ENCODE data around the gene OAS1.
"Not testable (repeated sequence)": the region's sequence is repeated elsewhere in the genome, so short reads cannot be mapped to it uniquely, and the experiment has no call there.

Gene OAS1

GRCh38 chr12:112946236-112947000, 39.7 kb downstream of the OAS1 start:
- no peak for DNase-seq (ENCODE audit: extremely low spot score)
- ChIA-PET CTCF (no interaction called here), POLR2A (no interaction called here)
- TF ChIP-seq L3MBTL2 (conservative IDR thresholded peaks at IDR 0.05), result no peak
- no peak for TF ChIP-seq ELF4 (IDR thresholded peaks at IDR 0.05)
- no peak for TF ChIP-seq HDGF (IDR thresholded peaks at IDR 0.05; ENCODE audit: borderline replicate concordance)
- TF ChIP-seq FOXA1 (IDR thresholded peaks at IDR 0.05), result no peak
- no peak for TF ChIP-seq SUZ12 (IDR thresholded peaks at IDR 0.05)
- TF ChIP-seq FOXM1 (IDR thresholded peaks at IDR 0.05; ENCODE audit: borderline replicate concordance), result no peak
- TF ChIP-seq SP1 (IDR thresholded peaks at IDR 0.05), result no peak
- no peak for TF ChIP-seq ARNT (IDR thresholded peaks at IDR 0.05)
- no peak for TF ChIP-seq NFRKB (IDR thresholded peaks at IDR 0.05)
- no peak for TF ChIP-seq PKNOX1 (IDR thresholded peaks at IDR 0.05)
- no peak for TF ChIP-seq BHLHE40 (IDR thresholded peaks at IDR 0.05; ENCODE audit: borderline replicate concordance)

GRCh38 chr12:112947314-112947713, 40.6 kb downstream of the OAS1 start:
- CTCF ChIA-PET, result no interaction called here
- no peak for DNase-seq (ENCODE audit: extremely low spot score)
- POLR2A ChIA-PET, result no interaction called here
- TF ChIP-seq L3MBTL2 (conservative IDR thresholded peaks at IDR 0.05) (no peak), BHLHE40 (IDR thresholded peaks at IDR 0.05; ENCODE audit: borderline replicate concordance) (no peak), CTBP1 (IDR thresholded peaks at IDR 0.05; ENCODE audit: borderline replicate concordance) (no peak), ZNF384 (IDR thresholded peaks at IDR 0.05) (no peak), SP1 (IDR thresholded peaks at IDR 0.05) (no peak), FOXK2 (IDR thresholded peaks at IDR 0.05) (no peak), ARNT (IDR thresholded peaks at IDR 0.05) (no peak), SUZ12 (IDR thresholded peaks at IDR 0.05) (no peak), FOXA1 (IDR thresholded peaks at IDR 0.05) (no peak), FOXM1 (IDR thresholded peaks at IDR 0.05; ENCODE audit: borderline replicate concordance) (no peak), TARDBP (IDR thresholded peaks at IDR 0.05) (no peak), HDGF (IDR thresholded peaks at IDR 0.05; ENCODE audit: borderline replicate concordance) (no peak), PKNOX1 (IDR thresholded peaks at IDR 0.05) (no peak), LEF1 (IDR thresholded peaks at IDR 0.05; ENCODE audit: borderline replicate concordance) (no peak), NFRKB (IDR thresholded peaks at IDR 0.05) (no peak), ELF4 (IDR thresholded peaks at IDR 0.05) (no peak)

- no peak for DNase-seq (ENCODE audit: extremely low spot score)
- ChIA-PET CTCF (no interaction called here), POLR2A (no interaction called here)
- TF ChIP-seq SP1 (IDR thresholded peaks at IDR 0.05), result no peak
- TF ChIP-seq ELF4 (IDR thresholded peaks at IDR 0.05), result no peak
- no peak for TF ChIP-seq TARDBP (IDR thresholded peaks at IDR 0.05)
- TF ChIP-seq NFRKB (IDR thresholded peaks at IDR 0.05), result no peak
- no peak for TF ChIP-seq FOXM1 (IDR thresholded peaks at IDR 0.05; ENCODE audit: borderline replicate concordance)
- no peak for TF ChIP-seq HDGF (IDR thresholded peaks at IDR 0.05; ENCODE audit: borderline replicate concordance)
- no peak for TF ChIP-seq CTBP1 (IDR thresholded peaks at IDR 0.05; ENCODE audit: borderline replicate concordance)
- no peak for TF ChIP-seq ZNF384 (IDR thresholded peaks at IDR 0.05)
- TF ChIP-seq L3MBTL2 (conservative IDR thresholded peaks at IDR 0.05), result no peak
- TF ChIP-seq SUZ12 (IDR thresholded peaks at IDR 0.05), result no peak
- no peak for TF ChIP-seq PKNOX1 (IDR thresholded peaks at IDR 0.05)
- TF ChIP-seq FOXK2 (IDR thresholded peaks at IDR 0.05), result no peak
- TF ChIP-seq BHLHE40 (IDR thresholded peaks at IDR 0.05; ENCODE audit: borderline replicate concordance), result no peak
- TF ChIP-seq FOXA1 (IDR thresholded peaks at IDR 0.05), result no peak
- TF ChIP-seq LEF1 (IDR thresholded peaks at IDR 0.05; ENCODE audit: borderline replicate concordance), result no peak
- no peak for TF ChIP-seq ARNT (IDR thresholded peaks at IDR 0.05)
Observed at GRCh38 chr12:112947761-112948160, 41.0 kb downstream of the OAS1 start.

GRCh38 chr12:112948806-112949205, 42.0 kb downstream of the OAS1 start:
- CTCF ChIA-PET, result no interaction called here
- TF ChIP-seq ARNT (IDR thresholded peaks at IDR 0.05) (no peak), ELF4 (IDR thresholded peaks at IDR 0.05) (no peak), LEF1 (IDR thresholded peaks at IDR 0.05; ENCODE audit: borderline replicate concordance) (no peak), PKNOX1 (IDR thresholded peaks at IDR 0.05) (no peak), FOXA1 (IDR thresholded peaks at IDR 0.05) (no peak), L3MBTL2 (conservative IDR thresholded peaks at IDR 0.05) (no peak), FOXM1 (IDR thresholded peaks at IDR 0.05; ENCODE audit: borderline replicate concordance) (no peak), SP1 (IDR thresholded peaks at IDR 0.05) (no peak), FOXK2 (IDR thresholded peaks at IDR 0.05) (no peak), CTBP1 (IDR thresholded peaks at IDR 0.05; ENCODE audit: borderline replicate concordance) (no peak), BHLHE40 (IDR thresholded peaks at IDR 0.05; ENCODE audit: borderline replicate concordance) (no peak), ZNF384 (IDR thresholded peaks at IDR 0.05) (no peak), SUZ12 (IDR thresholded peaks at IDR 0.05) (no peak), HDGF (IDR thresholded peaks at IDR 0.05; ENCODE audit: borderline replicate concordance) (no peak), NFRKB (IDR thresholded peaks at IDR 0.05) (no peak), TARDBP (IDR thresholded peaks at IDR 0.05) (no peak)
- DNase-seq (ENCODE audit: extremely low spot score), result no peak
- POLR2A ChIA-PET, result no interaction called here

- CTCF ChIA-PET, result no interaction called here
- TF ChIP-seq TARDBP (IDR thresholded peaks at IDR 0.05), result no peak
- no peak for TF ChIP-seq ZNF384 (IDR thresholded peaks at IDR 0.05)
- TF ChIP-seq ELF4 (IDR thresholded peaks at IDR 0.05), result no peak
- no peak for TF ChIP-seq FOXM1 (IDR thresholded peaks at IDR 0.05; ENCODE audit: borderline replicate concordance)
- no peak for TF ChIP-seq CTBP1 (IDR thresholded peaks at IDR 0.05; ENCODE audit: borderline replicate concordance)
- TF ChIP-seq PKNOX1 (IDR thresholded peaks at IDR 0.05), result no peak
- no peak for TF ChIP-seq LEF1 (IDR thresholded peaks at IDR 0.05; ENCODE audit: borderline replicate concordance)
- no peak for DNase-seq (ENCODE audit: extremely low spot score)
- POLR2A ChIA-PET, result interaction anchor here (1.2 kb wide), 1 partner anchor 13 kb away, joined by 4 read pairs; the partner anchor contains the start of gene OAS3
Observed at GRCh38 chr12:112950701-112951100, 43.9 kb downstream of the OAS1 start.

GRCh38 chr12:112957125-112957524, 50.4 kb downstream of the OAS1 start:
- CTCF ChIA-PET; DNase-seq (ENCODE audit: extremely low spot score); POLR2A ChIA-PET: not testable (repeated sequence)

Measured in HEK293T (cell line).